Neuron (in vitro differentiated cells): Measurements from ENCODE around the gene RPAP2.

Experiments
- H2AFZ ChIP-seq: one replicate; pipeline ENCODE4 v1.6.1; 2013; ENCODE audit warnings: low read depth, mild to moderate bottlenecking, inconsistent platforms, low read length, moderate library complexity
- H3K27me3 ChIP-seq: one replicate; pipeline ENCODE4 v1.6.1; 2013; ENCODE audit warnings: low read length; ENCODE audit not compliant: insufficient read depth
- H3K36me3 ChIP-seq: one replicate; pipeline ENCODE4 v1.6.1; 2013; ENCODE audit warnings: low read length; ENCODE audit not compliant: insufficient read depth
- H3K4me1 ChIP-seq: one replicate; pipeline ENCODE4 v1.6.1; 2013; ENCODE audit warnings: low read length; ENCODE audit not compliant: insufficient read depth
- H3K4me3 ChIP-seq: 2 replicates; pipeline ENCODE4 v1.5.1; 2013; ENCODE audit warnings: mild to moderate bottlenecking, low read length, moderate library complexity
- H3K9me3 ChIP-seq: one replicate; pipeline ENCODE4 v1.6.1; 2013; ENCODE audit warnings: low read length

Gene RPAP2

DNA sequence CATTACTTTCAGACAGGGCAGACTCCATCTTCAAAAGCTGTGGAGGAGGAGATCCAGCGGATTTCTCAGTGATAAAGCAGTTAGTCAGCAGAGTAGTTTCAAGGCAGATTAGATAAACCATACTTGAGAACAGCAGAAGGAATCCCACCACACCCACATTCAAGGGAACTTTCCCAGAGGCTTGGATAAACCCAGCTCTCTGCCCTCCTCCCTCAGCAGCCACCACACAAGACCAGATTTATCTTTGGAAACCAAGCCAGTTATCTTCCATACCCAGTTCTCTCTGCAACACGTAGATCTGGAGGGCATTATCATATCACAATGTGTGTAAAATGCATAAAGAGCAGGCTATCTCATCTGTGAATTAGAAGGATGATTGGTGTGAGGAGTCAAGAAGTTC is 147.7 kb downstream of the RPAP2 start:
- Histone ChIP-seq H3K9me3 (no peaks in the 10 kb centered on the region), H3K4me1 (no peaks in the 10 kb centered on the region)

DNA sequence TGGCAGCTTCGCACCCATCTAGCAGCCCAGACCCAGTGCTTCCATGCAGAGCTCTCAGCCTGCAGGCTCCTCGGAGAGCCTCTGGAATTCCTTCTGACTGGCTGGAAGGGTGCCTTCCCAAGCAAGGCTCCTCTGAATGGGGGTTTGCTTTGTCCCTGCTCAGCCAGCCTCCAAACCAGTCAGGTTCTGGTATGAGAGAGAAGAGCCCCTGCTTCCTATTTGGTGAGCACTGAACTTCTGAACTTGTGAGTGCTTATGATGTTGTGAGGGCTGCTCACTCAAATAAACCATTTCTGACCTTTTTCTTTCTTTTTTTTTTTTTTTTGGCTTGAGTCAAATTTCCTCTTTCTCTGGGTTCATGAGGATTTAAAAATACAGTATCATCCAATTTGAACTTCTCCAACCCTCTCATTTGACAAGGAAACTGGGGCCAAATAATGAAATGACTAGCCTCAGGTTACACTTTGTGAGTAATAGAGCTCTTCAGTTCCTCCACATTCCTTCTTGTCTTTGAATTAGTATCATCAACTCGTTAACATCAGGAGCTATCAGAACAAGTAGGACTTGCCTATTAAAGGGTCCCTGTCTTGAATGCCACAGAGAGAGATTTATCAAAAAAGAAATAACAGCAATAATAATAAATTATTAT is 148.3 kb downstream of the RPAP2 start:
- Histone ChIP-seq H3K4me1 (no peaks in the 10 kb centered on the region), H3K27me3 (no peaks in the 10 kb centered on the region), H3K36me3 (no peaks in the 10 kb centered on the region), H3K9me3 (no peaks in the 10 kb centered on the region), H2AFZ (no peak overlapping the region), H3K4me3 (no peak overlapping the region)

More for the DNA sequence above, 147.7 kb downstream of the RPAP2 start:
- Histone ChIP-seq H2AFZ (no peak overlapping the region), H3K36me3 (no peaks in the 10 kb centered on the region), H3K27me3 (no peaks in the 10 kb centered on the region), H3K4me3 (no peak overlapping the region)

DNA sequence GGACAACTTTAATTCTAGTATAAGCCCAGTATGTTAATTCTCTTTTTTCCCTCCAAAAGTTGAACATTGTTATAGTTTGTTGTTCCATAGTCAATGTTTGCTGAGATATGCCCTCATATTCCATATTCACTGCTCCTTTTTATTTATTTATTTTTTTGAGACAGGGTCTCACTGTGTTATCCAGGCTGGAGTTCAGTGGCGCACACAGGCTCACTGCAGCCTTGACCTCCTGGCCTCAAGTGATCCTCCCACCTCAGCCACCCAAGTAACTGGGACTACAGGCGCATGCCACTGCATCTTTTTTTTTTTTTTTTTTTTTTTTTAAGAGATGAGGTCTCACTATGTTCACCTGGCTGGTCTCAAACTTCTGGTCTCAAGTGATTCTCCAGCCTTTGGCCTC is 149.1 kb downstream of the RPAP2 start:
- Histone ChIP-seq H3K4me3 (no peak overlapping the region), H3K36me3 (no peaks in the 10 kb centered on the region), H3K27me3 (no peaks in the 10 kb centered on the region), H3K9me3 (no peaks in the 10 kb centered on the region), H3K4me1 (no peaks in the 10 kb centered on the region), H2AFZ (no peak overlapping the region)
